GM23248 (cell line): ENCODE data around the gene TPRG1. TPM values are rescaled to one million over a fixed set of nuclear protein-coding genes. Genes with fewer than 3 reads are reported as not detected.

Experiments used
- DNase-seq: peaks from one replicate; pipeline ENCODE4 v3.0.0-alpha.2; 2015
- H2AFZ ChIP-seq: fragments of 200-600 bp; sonication (generic); 2 replicates; pipeline ENCODE4 v1.6.1; 2016; ENCODE audit warnings: antibody characterized with exemption
- H3F3A ChIP-seq: fragments of 200-600 bp; sonication (generic); 2 replicates; pipeline ENCODE4 v1.6.1; 2016; ENCODE audit warnings: mild to moderate bottlenecking, antibody characterized with exemption, mixed run types; ENCODE audit not compliant: insufficient read depth
- H3K27ac ChIP-seq: fragments of 200-600 bp; sonication (generic); 2 replicates; pipeline ENCODE4 v1.5.1; 2016; ENCODE audit warnings: mild to moderate bottlenecking
- H3K27me3 ChIP-seq: fragments of 200-600 bp; sonication (generic); replicated peaks from 2 replicates; pipeline ENCODE4 v1.6.1; 2016; ENCODE audit warnings: mild to moderate bottlenecking; ENCODE audit not compliant: insufficient read depth
- H3K36me3 ChIP-seq: fragments of 200-600 bp; sonication (generic); 2 replicates; pipeline ENCODE4 v1.6.1; 2016; ENCODE audit warnings: low read depth, mild to moderate bottlenecking
- H3K4me1 ChIP-seq: fragments of 200-600 bp; sonication (generic); 2 replicates; pipeline ENCODE4 v1.6.1; 2016; ENCODE audit warnings: mild to moderate bottlenecking; ENCODE audit not compliant: insufficient read depth
- H3K4me2 ChIP-seq: fragments of 200-600 bp; sonication (generic); one replicate; pipeline ENCODE4 v1.6.1; 2016; ENCODE audit warnings: mild to moderate bottlenecking; ENCODE audit not compliant: unreplicated experiment
- H3K4me3 ChIP-seq: fragments of 200-600 bp; sonication (generic); 2 replicates; pipeline ENCODE4 v1.5.1; 2016; ENCODE audit warnings: mild to moderate bottlenecking
- H3K79me2 ChIP-seq: fragments of 200-600 bp; sonication (generic); 2 replicates; pipeline ENCODE4 v1.6.1; 2016; ENCODE audit warnings: mild to moderate bottlenecking; ENCODE audit not compliant: insufficient read depth
- H3K9ac ChIP-seq: fragments of 200-600 bp; sonication (generic); 2 replicates; pipeline ENCODE4 v1.6.1; 2016; ENCODE audit warnings: mild to moderate bottlenecking
- H3K9me2 ChIP-seq: fragments of 200-600 bp; sonication (generic); 2 replicates; pipeline ENCODE4 v1.6.1; 2016; ENCODE audit warnings: mixed run types, mild to moderate bottlenecking, moderate library complexity; ENCODE audit not compliant: insufficient read depth
- H3K9me3 ChIP-seq: fragments of 200-600 bp; sonication (generic); one replicate; pipeline ENCODE4 v1.6.1; 2017; ENCODE audit warnings: low read depth
- H4K20me1 ChIP-seq: fragments of 200-600 bp; sonication (generic); 2 replicates; pipeline ENCODE4 v1.6.0; 2016; ENCODE audit not compliant: insufficient read depth
- EZH2 ChIP-seq: fragments of 200-600 bp; sonication (generic); IDR thresholded peaks from 2 replicates; pipeline ENCODE4 v1.6.1; 2018; ENCODE audit warnings: antibody characterized with exemption, mild to moderate bottlenecking; ENCODE audit not compliant: insufficient read depth, poor library complexity, severe bottlenecking
- EZH2phosphoT487 ChIP-seq: fragments of 200-600 bp; sonication (generic); IDR thresholded peaks from 2 replicates; pipeline ENCODE4 v1.6.1; 2018; ENCODE audit warnings: antibody characterized with exemption, moderate library complexity, mild to moderate bottlenecking, low read depth; ENCODE audit not compliant: insufficient read depth
- WGBS, 2 experiments: methylation state at CpG; one replicate each; pipeline ENCODE4 v1.1.6; 2015 to 2017; ENCODE audit warnings: low lambda C conversion rate in 2 of 2, low coverage in 1 of 2; ENCODE audit errors: missing lambda C conversion rate in 2 of 2; 5-methylcytosine and 5-hydroxymethylcytosine counted together
- in situ Hi-C: fragments of 300-500 bp; cut with MboI; formaldehyde crosslinking; loops from 2 replicates; pipeline ENCODE4 v1.15.0; 2020
- polyA plus RNA-seq: library from polyadenylated mRNA; unstranded; fragments of >200 nt; fragmentation: Nextera tagmentation; extraction: Ambion mirVana; gene quantifications from 2 replicates; pipeline ENCODE4 v1.2.1, GENCODE V29; 2016
- total RNA-seq: library from RNA; depleted of rRNA; stranded (reverse); fragments of >200 nt; shearing (Covaris generic); gene quantifications from 2 replicates; pipeline ENCODE4 v1.2.3, GENCODE V29; 2014

The TPRG1 gene
- total and polyA plus RNA-seq, 2 experiments from 2014 or later: not detected

GRCh38 chr3:189157232-189158007 is 14.4 kb upstream of the TPRG1 start:
- no peaks in the 10 kb centered on the region for H3K36me3 ChIP-seq
- H3F3A ChIP-seq: no peaks in the 10 kb centered on the region
- TF ChIP-seq EZH2 (no peak), EZH2phosphoT487 (no peak)
- H3K9me3 ChIP-seq: no peaks in the 10 kb centered on the region
- WGBS, 2 experiments: 86 to 87% methylated on average over 11 of the region's 11 CpGs
- H3K79me2 ChIP-seq: no peaks in the 10 kb centered on the region
- H3K27ac ChIP-seq: no peak overlapping the region
- H4K20me1 ChIP-seq: no peaks in the 10 kb centered on the region
- no peaks in the 10 kb centered on the region; the same call in 1 of the 2 replicates for H3K27me3 ChIP-seq
- no peak overlapping the region for H3K4me3 ChIP-seq
- no peak overlapping the region for H3K4me2 ChIP-seq
- H3K9me2 ChIP-seq: no peaks in the 10 kb centered on the region
- no peaks in the 10 kb centered on the region for H3K4me1 ChIP-seq
- DNase-seq: no peak
- no peak overlapping the region for H2AFZ ChIP-seq
- no peak overlapping the region for H3K9ac ChIP-seq
- in situ Hi-C loops: no loop called here

GRCh38 chr3:189158034-189158433 is 13.7 kb upstream of the TPRG1 start:
- no peak overlapping the region for H2AFZ ChIP-seq
- no peaks in the 10 kb centered on the region for H3K79me2 ChIP-seq
- no peaks in the 10 kb centered on the region for H3K36me3 ChIP-seq
- no peaks in the 10 kb centered on the region for H3K9me2 ChIP-seq
- in situ Hi-C loops: no loop called here
- H3K4me1 ChIP-seq: no peaks in the 10 kb centered on the region
- H3K9ac ChIP-seq: no peak overlapping the region
- WGBS, 2 experiments: 89 to 91% methylated on average over 7 of the region's 7 CpGs
- TF ChIP-seq EZH2phosphoT487: no peak
- TF ChIP-seq EZH2: no peak
- H3K4me2 ChIP-seq: no peak overlapping the region
- H3K4me3 ChIP-seq: no peak overlapping the region
- no peaks in the 10 kb centered on the region for H4K20me1 ChIP-seq
- H3K9me3 ChIP-seq: no peaks in the 10 kb centered on the region
- H3K27ac ChIP-seq: no peak overlapping the region
- no peaks in the 10 kb centered on the region; the same call in 1 of the 2 replicates for H3K27me3 ChIP-seq
- no peaks in the 10 kb centered on the region for H3F3A ChIP-seq
- no peak for DNase-seq

GRCh38 chr3:189160519-189161309 is 11.1 kb upstream of the TPRG1 start:
- Histone ChIP-seq H3F3A (no peaks in the 10 kb centered on the region), H3K36me3 (no peaks in the 10 kb centered on the region), H3K9ac (no peak overlapping the region), H4K20me1 (no peaks in the 10 kb centered on the region), H3K27ac (no peak overlapping the region), H3K9me3 (no peaks in the 10 kb centered on the region), H3K4me3 (no peak overlapping the region), H3K79me2 (no peaks in the 10 kb centered on the region), H3K27me3 (no peaks in the 10 kb centered on the region; the same call in 1 of the 2 replicates), H3K4me1 (no peaks in the 10 kb centered on the region), H3K4me2 (no peak overlapping the region), H3K9me2 (no peaks in the 10 kb centered on the region), H2AFZ (no peak overlapping the region)
- in situ Hi-C loops: no loop called here
- TF ChIP-seq EZH2 (no peak), EZH2phosphoT487 (no peak)
- WGBS, 2 experiments: 72 to 78% methylated on average over 8 of the region's 8 CpGs
- no peak for DNase-seq

GRCh38 chr3:189165092-189165612 is 6.6 kb upstream of the TPRG1 start:
- Histone ChIP-seq H3K79me2 (no peaks in the 10 kb centered on the region), H3K9me2 (no peaks in the 10 kb centered on the region), H3K4me2 (no peak overlapping the region), H3K4me1 (no peaks in the 10 kb centered on the region), H4K20me1 (no peaks in the 10 kb centered on the region), H3K27ac (no peak overlapping the region), H3K36me3 (no peaks in the 10 kb centered on the region), H3K27me3 (no peaks in the 10 kb centered on the region), H2AFZ (no peak overlapping the region), H3F3A (no peaks in the 10 kb centered on the region), H3K9me3 (no peaks in the 10 kb centered on the region), H3K9ac (no peak overlapping the region), H3K4me3 (no peak overlapping the region)
- TF ChIP-seq EZH2 (no peak), EZH2phosphoT487 (no peak)
- DNase-seq: no peak
- 72 to 79% methylated on average over 6 of the region's 6 CpGs for WGBS, 2 experiments
- in situ Hi-C loops: no loop called here
